HG02870 (cell line): Measurements from ENCODE around the gene IGSF6.
"Not testable (repeated sequence)": the region's sequence is repeated elsewhere in the genome, so short reads cannot be mapped to it uniquely, and the experiment has no call there.

Experiments used
- ATAC-seq: cut with Tn5 transposase; IDR thresholded peaks from one replicate; pipeline ENCODE4 v1.9.1; 2021; ENCODE audit warnings: mild to moderate bottlenecking, moderate library complexity; ENCODE audit not compliant: unreplicated experiment

Gene IGSF6

GRCh38 chr16:21654466-21654865 lies 2.1 kb upstream of the IGSF6 start:
- ATAC-seq = no peak

GRCh38 chr16:21653571-21653970 lies 1.2 kb upstream of the IGSF6 start:
- no peak for ATAC-seq

GRCh38 chr16:21651515-21651914 lies 893 bp downstream of the IGSF6 start:
- ATAC-seq = no peak

- no peak for ATAC-seq
These were observed 1.9 kb downstream of the IGSF6 start for GRCh38 chr16:21650521-21650920.

- not testable (repeated sequence) for ATAC-seq
These were observed 2.5 kb downstream of the IGSF6 start for GRCh38 chr16:21649826-21650406.

GRCh38 chr16:21647562-21648164 lies 4.7 kb downstream of the IGSF6 start:
- ATAC-seq = no peak

- peak; percentile 81 for ATAC-seq
These were observed 5.5 kb downstream of the IGSF6 start for GRCh38 chr16:21646721-21647561.

GRCh38 chr16:21646091-21646490 lies 6.3 kb downstream of the IGSF6 start:
- ATAC-seq = no peak

- peak; percentile 36 for ATAC-seq
These were observed 7.1 kb downstream of the IGSF6 start for GRCh38 chr16:21645261-21645721.

- ATAC-seq = no peak
These were observed 7.7 kb downstream of the IGSF6 start for GRCh38 chr16:21644674-21645073.

GRCh38 chr16:21643785-21644184 lies 8.6 kb downstream of the IGSF6 start:
- no peak for ATAC-seq

GRCh38 chr16:21642861-21643260 lies 9.5 kb downstream of the IGSF6 start:
- no peak for ATAC-seq

- no peak for ATAC-seq
These were observed 10.5 kb downstream of the IGSF6 start for GRCh38 chr16:21641916-21642315.

- ATAC-seq = no peak
These were observed 12.9 kb downstream of the IGSF6 start for GRCh38 chr16:21639493-21639892.

GRCh38 chr16:21638573-21638975 lies 13.8 kb downstream of the IGSF6 start:
- no peak for ATAC-seq

GRCh38 chr16:21637032-21637968 lies 15.1 kb downstream of the IGSF6 start:
- no peak for ATAC-seq

GRCh38 chr16:21635694-21636093 lies 16.7 kb downstream of the IGSF6 start:
- ATAC-seq = not testable (repeated sequence)

GRCh38 chr16:21634216-21634615 lies 18.2 kb downstream of the IGSF6 start:
- no peak for ATAC-seq

- not testable (repeated sequence) for ATAC-seq
These were observed 20.3 kb downstream of the IGSF6 start for GRCh38 chr16:21631951-21632575.

- not testable (repeated sequence) for ATAC-seq
These were observed 21.0 kb downstream of the IGSF6 start for GRCh38 chr16:21631376-21631775.
